H1 (cell line): Measurements from ENCODE around the gene EFNA3. TPM values are rescaled to one million over a fixed set of nuclear protein-coding genes. Genes with fewer than 3 reads are reported as not detected.

Experiments used
- HDAC2 ChIP-seq, 2 experiments: fragments of 300-600 bp in 1 of 2; sonication (generic) in 1 of 2; IDR thresholded peaks; 2 replicates each; pipeline ENCODE4 v1.6.1; 2011 to 2012; ENCODE audit warnings: low read depth in 2 of 2, low read length in 2 of 2, mild to moderate bottlenecking in 2 of 2, moderate library complexity in 2 of 2, borderline replicate concordance in 1 of 2, inconsistent platforms in 1 of 2
- MAFK ChIP-seq: IDR thresholded peaks from 2 replicates; pipeline ENCODE4 v1.6.1; 2012; ENCODE audit warnings: low read depth, mild to moderate bottlenecking, improper control_type of control experiment, low read length
- polyA plus RNA-seq, 7 experiments: library from polyadenylated mRNA; depleted of rRNA in 3 of 7; stranded (reverse) in 5 of 7; unstranded in 2 of 7; fragments of >200 nt in 5 of 7; fragments of 200-250 nt in 2 of 7; gene quantifications; 1 replicate in 5 of 7; 2 replicates in 1 of 7; 4 replicates in 1 of 7; pipeline versions ENCODE4 v1.2.1 to v1.2.3, GENCODE V29; 2011 to 2013; ENCODE audit warnings: missing spikeins in 2 of 7, mixed read lengths in 2 of 7
- total RNA-seq: library from RNA; stranded (reverse); fragmentation: NEBNext Ultra II Directional; extraction: Animal tissue kit (Norgen Biotek cat#: 25700); gene quantifications from 2 replicates; pipeline ENCODE4 v1.2.1, GENCODE V29; 2021

The EFNA3 gene
- total and polyA plus RNA-seq, 2 of the 8 experiments (the other 6 are each of a cell fraction or from before 2014, with no cell fraction given), result 10.8 to 13.8 TPM

GRCh38 chr1:155079487-155080311, 1.1 kb downstream of the EFNA3 start (continued):
- TF ChIP-seq HDAC2 (IDR thresholded peaks at IDR 0.05; ENCODE audit: borderline replicate concordance in 1 of 2, low read depth in 2 of 2, low read length in 2 of 2), result 0 out of 4 replicates have a peak, but pooled peaks of 1 of the 2 experiments have one; percentile 16
- TF ChIP-seq MAFK, result no peak
